Peyer's patch (tissue), 4 donors: ENCODE data around the gene BTBD8.

Experiments used
- POLR2A ChIP-seq, 2 donors: fragments of 450-650 bp; IDR thresholded peaks; one replicate each; pipeline ENCODE4 v1.5.1; 2017; ENCODE audit warnings: antibody characterized with exemption in 2 of 2, mild to moderate bottlenecking in 2 of 2, moderate library complexity in 2 of 2
- TF ChIP-seq, protein P1 (sequence below), 6 experiments: fragments of 450-650 bp in 4 of 6; fragments of 200-600 bp in 2 of 6; sonication (generic) in 1 of 6; IDR thresholded peaks; one replicate each; pipeline ENCODE4 v1.5.1; 2017 to 2019; ENCODE audit warnings: antibody characterized with exemption in 6 of 6, mild to moderate bottlenecking in 3 of 6, moderate library complexity in 1 of 6

DNA sequence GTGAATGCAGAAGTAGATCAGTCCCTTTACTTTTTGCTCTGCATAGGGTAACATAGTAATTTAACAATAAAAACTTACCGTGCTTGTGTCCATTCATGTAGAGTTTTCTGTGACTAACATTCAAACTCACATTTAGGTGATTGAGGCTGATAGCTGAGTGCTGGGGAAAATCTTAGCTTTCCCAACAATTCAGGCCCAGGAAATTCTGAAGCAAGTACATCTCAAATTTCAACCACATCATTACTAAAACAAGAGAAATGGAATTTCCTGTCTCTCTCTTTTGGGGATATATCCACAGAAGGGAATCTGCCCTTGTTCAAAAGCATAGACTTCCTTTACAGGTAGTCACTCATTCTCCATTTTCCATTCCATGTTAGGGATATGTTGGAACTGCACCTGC is 104.5 kb downstream of the BTBD8 start:
- no peak for TF ChIP-seq POLR2A (IDR thresholded peaks at IDR 0.05)
- TF ChIP-seq, protein P1, sequence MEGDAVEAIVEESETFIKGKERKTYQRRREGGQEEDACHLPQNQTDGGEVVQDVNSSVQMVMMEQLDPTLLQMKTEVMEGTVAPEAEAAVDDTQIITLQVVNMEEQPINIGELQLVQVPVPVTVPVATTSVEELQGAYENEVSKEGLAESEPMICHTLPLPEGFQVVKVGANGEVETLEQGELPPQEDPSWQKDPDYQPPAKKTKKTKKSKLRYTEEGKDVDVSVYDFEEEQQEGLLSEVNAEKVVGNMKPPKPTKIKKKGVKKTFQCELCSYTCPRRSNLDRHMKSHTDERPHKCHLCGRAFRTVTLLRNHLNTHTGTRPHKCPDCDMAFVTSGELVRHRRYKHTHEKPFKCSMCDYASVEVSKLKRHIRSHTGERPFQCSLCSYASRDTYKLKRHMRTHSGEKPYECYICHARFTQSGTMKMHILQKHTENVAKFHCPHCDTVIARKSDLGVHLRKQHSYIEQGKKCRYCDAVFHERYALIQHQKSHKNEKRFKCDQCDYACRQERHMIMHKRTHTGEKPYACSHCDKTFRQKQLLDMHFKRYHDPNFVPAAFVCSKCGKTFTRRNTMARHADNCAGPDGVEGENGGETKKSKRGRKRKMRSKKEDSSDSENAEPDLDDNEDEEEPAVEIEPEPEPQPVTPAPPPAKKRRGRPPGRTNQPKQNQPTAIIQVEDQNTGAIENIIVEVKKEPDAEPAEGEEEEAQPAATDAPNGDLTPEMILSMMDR (IDR thresholded peaks at IDR 0.05) = no peak
